GM21786 (cell line): ENCODE results near the gene MVD.
"Not testable (repeated sequence)": the region's sequence is repeated elsewhere in the genome, so short reads cannot be mapped to it uniquely, and the experiment has no call there.

ENCODE experiments used
- ATAC-seq: cut with Tn5 transposase; IDR thresholded peaks from one replicate; pipeline ENCODE4 v1.9.1; 2021; ENCODE audit not compliant: unreplicated experiment

Gene MVD

DNA sequence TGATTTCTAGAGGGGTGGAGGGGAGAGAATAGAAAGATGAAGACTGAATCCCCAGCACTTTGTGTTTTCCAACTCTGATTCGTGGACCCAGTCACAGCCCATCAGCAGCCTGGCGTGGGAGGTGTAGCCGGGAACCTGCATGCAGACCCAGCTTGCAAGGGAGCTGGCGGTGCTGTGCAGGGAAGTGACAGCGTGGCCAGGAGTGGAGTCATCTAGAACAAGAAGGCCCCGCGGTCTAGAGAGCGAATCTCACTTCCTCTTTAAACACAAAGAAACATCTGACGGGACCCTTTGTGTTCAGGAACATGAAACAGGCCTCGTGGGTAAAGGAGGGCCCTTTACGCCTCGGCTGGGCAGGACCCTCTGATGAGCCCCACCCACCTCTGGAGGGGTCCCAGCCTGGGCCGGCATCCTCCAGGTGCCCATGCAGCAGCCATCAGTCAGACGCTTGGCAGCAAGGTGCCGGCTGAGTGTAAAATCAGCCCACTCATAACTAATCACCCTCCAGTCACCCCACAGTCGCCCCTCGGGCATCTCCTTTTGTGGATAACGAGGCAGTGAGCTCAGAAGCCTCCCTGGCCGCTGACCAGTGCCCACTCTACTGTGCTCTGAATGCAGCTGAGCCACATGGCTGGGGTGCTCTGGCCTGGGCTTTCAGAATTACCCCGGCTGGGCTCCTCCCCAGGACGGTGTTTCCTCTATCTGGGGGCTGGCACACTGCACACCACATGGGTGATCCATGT is 19.0 kb upstream of the MVD start:
- ATAC-seq, result peak; percentile 73

- ATAC-seq, result no peak
Observed at GRCh38 chr16:88681084-88681680, 18.3 kb upstream of the MVD start.

- ATAC-seq, result no peak
Observed at GRCh38 chr16:88680554-88681083, 17.7 kb upstream of the MVD start.

DNA sequence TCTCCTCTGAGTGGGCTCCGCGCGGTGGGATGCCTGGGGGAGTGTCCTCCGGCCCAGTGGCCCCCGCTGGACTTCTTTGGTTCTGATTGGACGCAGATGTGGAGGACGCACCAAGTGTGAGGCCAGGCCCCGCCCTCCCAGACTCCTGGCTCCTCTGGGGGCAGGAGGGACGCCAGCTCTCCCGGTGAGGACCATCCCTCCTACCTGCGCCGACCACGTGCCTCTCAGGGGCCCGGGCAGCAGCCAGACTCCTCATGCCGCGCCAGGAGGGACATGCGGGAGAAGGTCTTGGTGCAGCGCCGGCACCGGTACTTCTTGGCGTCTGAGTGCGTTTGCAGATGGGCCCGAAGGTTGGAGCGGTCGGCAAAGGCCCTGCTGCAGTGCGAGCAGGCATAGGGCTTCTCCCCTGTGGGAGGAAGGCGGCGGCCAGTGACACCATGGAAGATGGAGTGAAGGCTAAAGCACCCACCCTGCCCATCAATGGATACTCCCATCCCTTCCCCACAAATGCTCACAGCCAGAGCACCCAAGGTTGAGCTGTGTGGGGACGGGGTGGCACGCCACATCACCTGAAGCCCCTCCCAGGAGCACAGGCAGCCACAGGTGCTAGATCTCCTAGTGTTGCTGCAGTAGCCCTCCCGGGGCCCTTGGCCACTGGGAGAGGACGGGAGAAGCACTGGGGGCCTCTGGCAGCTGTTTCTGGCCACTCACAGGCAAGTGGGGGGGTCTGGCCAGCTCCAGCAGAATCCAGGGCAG is 15.5 kb upstream of the MVD start:
- ATAC-seq, result no peak

GRCh38 chr16:88677721-88678120 is 14.8 kb upstream of the MVD start:
- no peak for ATAC-seq

DNA sequence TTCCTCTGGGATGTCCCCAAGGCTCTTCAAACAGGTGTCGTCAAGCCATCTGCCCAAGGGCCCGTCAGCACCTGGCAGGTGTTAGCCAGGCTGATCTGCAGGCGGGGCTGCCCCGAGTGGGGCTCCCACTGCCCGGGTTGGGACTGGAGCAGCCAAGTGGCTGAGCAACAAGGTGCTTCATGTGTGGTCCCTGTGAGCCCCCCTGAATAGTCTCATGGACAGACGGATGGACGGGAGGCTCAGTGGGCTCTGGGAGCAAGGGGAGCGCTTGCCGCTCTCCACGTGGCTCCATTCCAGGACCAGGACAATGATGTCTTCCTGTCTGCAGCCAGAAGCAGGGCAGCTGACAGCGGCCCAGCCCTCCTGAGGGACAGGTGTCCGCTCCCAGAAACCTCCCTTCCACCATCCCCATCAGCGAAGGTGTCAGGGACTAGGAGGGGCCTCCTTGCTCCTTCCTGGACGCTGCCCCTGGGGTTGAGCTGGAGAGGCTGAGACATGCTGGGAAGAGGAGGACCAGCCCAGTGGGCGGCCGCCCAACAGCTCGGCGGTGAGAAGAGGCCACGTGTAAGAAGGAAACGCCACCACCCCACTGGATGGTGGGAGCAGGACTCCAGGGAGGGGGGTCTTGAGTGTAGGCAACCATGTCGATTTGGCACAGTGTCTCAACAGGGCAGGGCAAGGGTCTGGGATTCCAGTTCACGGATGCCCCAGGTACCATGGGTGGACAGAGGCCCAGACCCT is 13.8 kb upstream of the MVD start:
- ATAC-seq, result no peak

- peak; percentile 76 for ATAC-seq
Observed at GRCh38 chr16:88673716-88674379, 11.0 kb upstream of the MVD start.

- ATAC-seq, result no peak
Observed at GRCh38 chr16:88672776-88673175, 9.9 kb upstream of the MVD start.

DNA sequence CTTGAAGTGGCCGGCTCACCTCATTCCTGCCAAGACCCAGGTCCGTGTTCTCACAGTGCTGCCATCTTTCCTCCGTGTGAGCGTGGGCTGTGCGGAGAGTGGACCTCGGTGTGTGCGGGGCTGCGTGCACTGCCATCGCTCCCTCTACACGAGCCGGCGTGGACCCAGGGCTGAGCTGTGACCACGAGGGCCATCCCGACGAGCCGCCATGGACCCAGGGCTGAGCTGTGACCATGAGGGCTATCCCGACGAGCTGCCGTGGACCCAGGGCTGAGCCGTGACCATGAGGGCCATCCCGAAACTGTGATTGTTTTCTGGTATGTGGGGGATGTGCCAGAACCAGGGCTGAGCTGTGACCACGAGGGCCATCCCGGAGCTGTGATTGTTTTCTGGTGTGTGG is 8.9 kb upstream of the MVD start:
- ATAC-seq, result no peak

DNA sequence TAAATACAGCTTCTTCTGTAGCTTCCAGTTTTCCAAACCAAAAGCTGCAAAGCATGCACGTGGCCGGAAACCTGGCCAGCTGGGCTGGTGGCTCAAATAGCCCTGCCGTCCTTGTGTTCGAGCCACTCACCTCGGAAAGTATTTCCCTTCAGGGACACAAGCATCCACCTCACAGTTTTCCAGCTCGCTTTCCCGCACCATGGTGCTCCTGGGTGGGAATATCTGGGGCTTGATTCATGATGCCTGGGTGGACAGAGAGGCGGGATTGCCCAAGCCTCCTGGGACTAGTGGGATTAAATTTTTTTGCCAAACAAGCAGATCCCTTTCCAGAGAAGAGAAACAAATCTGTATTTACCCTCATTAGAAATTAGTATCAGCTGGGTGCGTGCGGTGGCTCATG is 7.1 kb upstream of the MVD start:
- no peak for ATAC-seq

GRCh38 chr16:88669493-88669892 is 6.6 kb upstream of the MVD start:
- ATAC-seq, result not testable (repeated sequence)

GRCh38 chr16:88667461-88667860 is 4.6 kb upstream of the MVD start:
- no peak for ATAC-seq

- ATAC-seq, result no peak
Observed at GRCh38 chr16:88665570-88665969, 2.7 kb upstream of the MVD start.

DNA sequence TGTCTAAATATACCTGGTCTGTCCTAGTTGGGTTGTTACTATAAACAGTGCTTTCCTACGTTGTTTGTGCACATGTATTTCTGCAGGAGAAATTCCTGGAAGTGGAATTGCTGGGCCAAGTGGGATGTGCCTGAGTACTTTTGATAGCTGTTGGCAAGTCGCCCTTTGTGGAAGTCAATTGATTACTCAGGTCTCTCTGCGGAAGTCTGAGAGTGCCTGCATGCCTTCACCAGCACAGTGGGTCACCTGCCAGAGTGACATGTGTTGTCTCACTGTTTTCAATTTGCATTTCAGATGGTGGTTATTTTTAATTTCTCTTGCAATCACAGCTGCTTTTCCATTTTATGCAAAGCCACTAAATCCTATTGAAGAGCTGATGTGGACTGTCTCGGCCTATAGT is 2.3 kb upstream of the MVD start:
- ATAC-seq, result no peak

- no peak for ATAC-seq
Observed at GRCh38 chr16:88662222-88662842, 559 bp downstream of the MVD start.

GRCh38 chr16:88661468-88661867 is 1.4 kb downstream of the MVD start:
- ATAC-seq, result no peak

GRCh38 chr16:88659160-88659559 is 3.7 kb downstream of the MVD start:
- no peak for ATAC-seq

- no peak for ATAC-seq
Observed at GRCh38 chr16:88658714-88659113, 4.2 kb downstream of the MVD start.

GRCh38 chr16:88657371-88657770 is 5.5 kb downstream of the MVD start:
- no peak for ATAC-seq

DNA sequence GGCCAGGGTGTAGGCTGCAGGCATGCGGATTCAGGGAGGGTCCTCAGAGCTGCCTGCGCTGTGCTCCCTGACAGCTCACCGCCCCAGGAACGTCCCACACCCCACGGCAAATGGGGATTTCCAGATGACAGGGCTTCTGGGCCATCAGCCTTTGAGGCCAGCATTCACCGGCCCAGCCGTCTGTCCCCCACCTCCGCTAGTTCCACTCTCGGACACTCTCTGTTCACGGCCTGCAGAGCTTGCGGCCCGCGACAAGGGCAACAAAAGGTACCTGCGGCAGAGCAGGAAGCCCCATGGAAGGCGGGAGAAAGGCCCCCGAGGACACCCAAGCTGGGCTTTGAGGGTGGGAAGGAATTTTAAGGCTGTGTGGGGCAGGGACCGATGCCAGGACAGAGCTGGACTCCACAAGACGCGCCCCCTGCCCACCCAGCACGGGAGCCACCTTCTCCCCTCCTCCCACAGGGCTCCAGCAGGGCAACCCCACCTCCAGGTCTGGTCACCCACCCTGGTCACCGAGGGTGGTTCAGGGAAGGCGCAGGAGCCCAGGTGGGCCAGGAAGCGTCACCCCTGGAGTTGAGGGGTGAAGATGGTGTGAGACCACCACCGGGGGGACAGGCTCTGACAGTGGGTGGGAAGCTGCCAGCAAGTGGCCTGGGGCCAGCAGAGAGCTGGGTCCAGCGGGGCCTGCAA is 6.5 kb downstream of the MVD start:
- no peak for ATAC-seq
